ENCODE results near the gene ROR2.

DNA sequence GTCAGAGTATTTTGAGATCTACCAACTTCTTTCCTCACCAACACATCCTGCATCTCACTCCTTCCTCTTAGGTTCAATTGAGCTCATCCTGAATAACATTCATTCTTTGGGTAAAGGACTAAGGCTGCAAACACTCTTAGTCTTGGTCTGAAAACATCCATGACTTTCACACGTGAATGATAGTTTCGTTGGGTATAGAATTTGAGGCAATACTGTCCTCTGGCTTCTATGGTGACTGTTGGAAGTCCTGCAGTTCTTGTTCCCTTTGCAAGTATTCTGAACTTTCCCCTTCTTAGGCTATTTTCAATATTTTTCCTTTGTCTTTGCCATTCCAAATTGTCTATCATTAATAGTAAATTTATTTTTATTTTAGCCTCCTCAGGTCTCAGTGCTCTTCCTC lies 185.4 kb downstream of the ROR2 start:
- no peak for TF ChIP-seq CTCF (IDR thresholded peaks at IDR 0.05)
- TF ChIP-seq POLR2A (IDR thresholded peaks at IDR 0.05): no peak
- TF ChIP-seq POLR2AphosphoS5 (IDR thresholded peaks at IDR 0.05): no peak
